ENCODE measurements around the gene HMGB2.

HMGB2 gene

DNA sequence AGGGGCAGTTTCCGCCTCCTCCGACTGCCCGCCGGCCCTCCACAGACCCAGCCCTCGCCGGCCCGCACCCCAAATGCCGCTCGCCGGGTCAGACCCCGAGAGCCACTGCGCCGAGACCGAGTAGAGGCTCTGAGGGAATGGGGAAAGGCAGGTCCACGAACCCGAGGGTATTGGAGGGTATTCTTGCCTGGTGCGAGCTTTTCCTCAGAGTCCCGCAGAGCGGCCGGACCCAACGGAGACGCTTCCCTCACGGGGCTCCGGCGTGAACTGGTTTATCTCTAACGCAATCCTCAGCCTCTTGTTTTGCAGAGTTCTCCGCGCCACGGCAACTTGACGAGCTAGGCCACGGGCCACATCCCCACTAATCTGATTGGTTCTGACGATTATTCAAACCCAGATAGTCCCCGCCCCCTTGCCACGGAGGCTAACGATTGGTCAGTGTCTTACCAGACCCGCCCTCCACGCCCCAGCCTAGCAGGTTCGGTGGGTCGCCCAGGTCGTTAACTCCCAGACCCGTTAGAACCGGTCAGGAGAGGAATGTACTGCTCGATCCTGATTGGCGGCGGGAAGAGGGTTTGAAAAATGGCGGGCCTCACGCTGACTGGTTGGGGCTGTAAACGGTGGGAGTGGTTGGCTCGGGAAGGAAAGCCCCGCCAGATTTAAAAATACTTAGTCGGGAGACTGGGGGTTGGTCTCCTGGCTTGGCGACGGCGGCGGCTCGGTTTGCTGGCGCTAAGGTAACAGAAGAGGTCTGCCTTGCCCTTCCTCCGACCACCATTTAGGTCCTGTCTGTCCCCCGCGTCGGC is at the start of gene HMGB2:
TSS of gene HMGB2 (minus strand) at position 274 of the 806 bp plus-strand sequence. CDS start 709 bp downstream, outside the sequence.
- H3K27me3 ChIP-seq (ENCODE audit: control insufficient read depth, insufficient read depth, low read length): no peaks in the 10 kb centered on the region
- H3K9ac ChIP-seq (ENCODE audit: low read length): peak within 1 kb of the TSS; percentile 99
- H3K4me3 ChIP-seq (ENCODE audit: low read depth, low read length): peak within 1 kb of the TSS; percentile 95
- peaks cover 39% of the 10 kb centered on the region for H3K36me3 ChIP-seq (ENCODE audit: control insufficient read depth, insufficient read depth, low read length)
- H3K9me3 ChIP-seq (ENCODE audit: control insufficient read depth, insufficient read depth, low read depth, low read length): no peaks in the 10 kb centered on the region
- peaks cover 19% of the 10 kb centered on the region; the same call in 1 of the 2 replicates for H3K4me1 ChIP-seq (ENCODE audit: control insufficient read depth, insufficient read depth, low read length)
- peak within 1 kb of the TSS; percentile 95 for H3K27ac ChIP-seq (ENCODE audit: low read depth, low read length)

DNA sequence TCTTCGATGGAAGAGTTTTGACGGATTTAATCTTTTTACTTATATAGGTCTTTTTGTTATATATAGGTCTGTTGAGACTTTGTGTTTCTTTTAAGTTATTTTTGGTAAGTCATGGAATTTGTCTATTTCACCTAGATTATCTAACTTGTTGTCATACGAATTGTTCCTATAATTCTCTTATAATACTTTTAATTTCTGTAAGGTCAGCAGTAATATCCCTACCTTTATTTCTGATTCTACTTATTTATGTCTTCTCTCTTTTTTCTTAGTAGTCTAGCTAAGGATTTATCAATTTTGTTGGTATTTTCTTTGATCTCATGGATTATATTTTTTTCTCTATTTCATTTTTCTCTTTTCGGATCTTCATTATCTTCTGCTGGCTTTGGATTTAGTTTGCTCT is 48.2 kb upstream of the HMGB2 start:
- Histone ChIP-seq H3K4me1 (ENCODE audit: control insufficient read depth, insufficient read depth, low read length) (peaks cover 8% of the 10 kb centered on the region; the same call in 1 of the 2 replicates), H3K4me3 (ENCODE audit: low read depth, low read length) (no peak overlapping the region), H3K9me3 (ENCODE audit: control insufficient read depth, insufficient read depth, low read depth, low read length) (no peaks in the 10 kb centered on the region), H3K9ac (ENCODE audit: low read length) (no peak overlapping the region), H3K27me3 (ENCODE audit: control insufficient read depth, insufficient read depth, low read length) (no peaks in the 10 kb centered on the region), H3K27ac (ENCODE audit: low read depth, low read length) (no peak overlapping the region), H3K36me3 (ENCODE audit: control insufficient read depth, insufficient read depth, low read length) (no peaks in the 10 kb centered on the region)

DNA sequence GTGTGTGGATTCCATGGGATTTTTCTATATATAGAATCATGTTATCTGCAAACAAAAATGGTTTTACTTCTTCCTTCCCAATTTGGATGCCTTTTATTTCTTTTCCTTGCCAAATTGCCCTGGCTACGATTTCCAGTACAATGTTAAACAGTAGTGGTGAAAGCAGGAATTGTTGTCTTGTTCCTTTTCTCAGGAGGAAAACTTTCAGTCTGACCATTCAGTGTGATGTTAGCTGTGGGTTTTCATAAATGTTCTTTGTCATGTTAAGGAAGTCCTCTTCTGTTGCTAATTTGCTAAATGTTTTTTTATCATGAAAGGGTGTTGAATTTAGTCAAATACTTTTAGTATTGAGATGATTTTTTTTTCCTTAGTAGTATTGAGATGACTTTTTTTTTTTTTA is 47.5 kb upstream of the HMGB2 start:
- no peak overlapping the region for H3K4me3 ChIP-seq (ENCODE audit: low read depth, low read length)
- H3K4me1 ChIP-seq (ENCODE audit: control insufficient read depth, insufficient read depth, low read length): peaks cover 8% of the 10 kb centered on the region; the same call in 1 of the 2 replicates
- no peak overlapping the region for H3K27ac ChIP-seq (ENCODE audit: low read depth, low read length)
- H3K27me3 ChIP-seq (ENCODE audit: control insufficient read depth, insufficient read depth, low read length): no peaks in the 10 kb centered on the region
- H3K9ac ChIP-seq (ENCODE audit: low read length): no peak overlapping the region
- H3K9me3 ChIP-seq (ENCODE audit: control insufficient read depth, insufficient read depth, low read depth, low read length): no peaks in the 10 kb centered on the region
- no peaks in the 10 kb centered on the region for H3K36me3 ChIP-seq (ENCODE audit: control insufficient read depth, insufficient read depth, low read length)

DNA sequence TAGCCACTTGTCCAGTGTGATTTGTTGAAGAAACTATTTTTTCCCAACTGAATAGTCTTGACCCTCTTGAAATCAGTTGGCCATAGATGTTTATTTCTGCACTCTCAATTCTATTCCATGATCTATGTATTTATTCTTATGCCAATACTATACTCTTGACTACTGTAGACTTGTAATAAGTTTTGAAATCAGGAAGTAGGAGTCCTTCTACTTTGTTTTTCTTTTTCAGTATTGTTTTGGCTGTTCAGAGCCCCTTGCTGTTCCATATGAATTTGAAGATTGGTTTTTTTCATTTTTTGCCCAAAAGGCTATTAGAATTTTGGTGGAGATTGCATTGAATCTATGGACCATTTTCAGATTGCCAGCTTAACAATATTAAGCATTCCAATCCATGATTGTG is 46.8 kb upstream of the HMGB2 start:
- H3K4me3 ChIP-seq (ENCODE audit: low read depth, low read length): no peak overlapping the region
- no peak overlapping the region for H3K27ac ChIP-seq (ENCODE audit: low read depth, low read length)
- H3K36me3 ChIP-seq (ENCODE audit: control insufficient read depth, insufficient read depth, low read length): no peaks in the 10 kb centered on the region
- peaks cover 8% of the 10 kb centered on the region; the same call in 1 of the 2 replicates for H3K4me1 ChIP-seq (ENCODE audit: control insufficient read depth, insufficient read depth, low read length)
- no peak overlapping the region for H3K9ac ChIP-seq (ENCODE audit: low read length)
- H3K9me3 ChIP-seq (ENCODE audit: control insufficient read depth, insufficient read depth, low read depth, low read length): no peaks in the 10 kb centered on the region
- H3K27me3 ChIP-seq (ENCODE audit: control insufficient read depth, insufficient read depth, low read length): no peaks in the 10 kb centered on the region

DNA sequence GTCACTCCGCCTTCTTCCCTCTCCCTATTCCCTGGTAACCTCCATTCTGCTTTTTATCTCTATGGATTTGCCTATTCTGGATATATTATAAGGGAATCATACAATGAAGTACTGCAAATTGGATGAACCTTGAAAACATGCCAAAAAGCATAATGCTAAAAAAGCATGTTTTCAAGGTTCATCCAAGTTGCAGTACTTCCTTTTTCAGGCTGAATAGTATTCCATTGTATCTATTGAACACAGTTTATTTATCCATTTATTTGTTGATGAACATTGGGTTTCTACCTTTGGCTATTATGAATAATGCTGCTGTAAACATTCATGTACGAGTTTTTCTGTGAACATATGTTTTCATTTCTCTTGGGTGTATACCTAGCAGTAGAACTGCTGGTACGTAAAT is 45.8 kb upstream of the HMGB2 start:
- Histone ChIP-seq H3K36me3 (ENCODE audit: control insufficient read depth, insufficient read depth, low read length) (no peaks in the 10 kb centered on the region), H3K9me3 (ENCODE audit: control insufficient read depth, insufficient read depth, low read depth, low read length) (no peaks in the 10 kb centered on the region), H3K27ac (ENCODE audit: low read depth, low read length) (no peak overlapping the region), H3K9ac (ENCODE audit: low read length) (no peak overlapping the region), H3K4me3 (ENCODE audit: low read depth, low read length) (no peak overlapping the region), H3K27me3 (ENCODE audit: control insufficient read depth, insufficient read depth, low read length) (no peaks in the 10 kb centered on the region), H3K4me1 (ENCODE audit: control insufficient read depth, insufficient read depth, low read length) (peaks cover 8% of the 10 kb centered on the region; the same call in 1 of the 2 replicates)

DNA sequence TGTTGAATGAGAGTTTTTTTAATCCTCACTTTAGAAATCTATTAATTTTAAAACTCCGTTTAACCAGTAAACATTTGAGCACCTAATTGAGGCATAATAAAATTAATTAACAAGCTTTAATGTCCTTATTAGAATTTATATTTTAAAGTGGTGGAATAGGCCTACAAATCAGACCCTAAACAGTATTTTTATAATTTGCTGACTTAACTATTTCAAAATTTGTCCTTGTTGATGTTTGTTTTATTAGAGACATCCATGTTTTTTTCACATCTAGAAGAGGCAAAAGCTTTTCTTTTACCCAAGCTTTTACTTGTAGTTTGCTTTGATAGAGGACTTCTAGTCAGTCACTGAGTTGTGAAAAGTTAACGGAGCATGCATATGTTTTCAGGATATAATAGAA is 40.4 kb upstream of the HMGB2 start:
- no peak overlapping the region for H3K9ac ChIP-seq (ENCODE audit: low read length)
- H3K9me3 ChIP-seq (ENCODE audit: control insufficient read depth, insufficient read depth, low read depth, low read length): no peaks in the 10 kb centered on the region
- H3K4me1 ChIP-seq (ENCODE audit: control insufficient read depth, insufficient read depth, low read length): no peaks in the 10 kb centered on the region; the same call in 1 of the 2 replicates
- no peak overlapping the region for H3K4me3 ChIP-seq (ENCODE audit: low read depth, low read length)
- peaks cover 4% of the 10 kb centered on the region; the same call in 1 of the 2 replicates for H3K36me3 ChIP-seq (ENCODE audit: control insufficient read depth, insufficient read depth, low read length)
- no peaks in the 10 kb centered on the region for H3K27me3 ChIP-seq (ENCODE audit: control insufficient read depth, insufficient read depth, low read length)
- no peak overlapping the region for H3K27ac ChIP-seq (ENCODE audit: low read depth, low read length)

DNA sequence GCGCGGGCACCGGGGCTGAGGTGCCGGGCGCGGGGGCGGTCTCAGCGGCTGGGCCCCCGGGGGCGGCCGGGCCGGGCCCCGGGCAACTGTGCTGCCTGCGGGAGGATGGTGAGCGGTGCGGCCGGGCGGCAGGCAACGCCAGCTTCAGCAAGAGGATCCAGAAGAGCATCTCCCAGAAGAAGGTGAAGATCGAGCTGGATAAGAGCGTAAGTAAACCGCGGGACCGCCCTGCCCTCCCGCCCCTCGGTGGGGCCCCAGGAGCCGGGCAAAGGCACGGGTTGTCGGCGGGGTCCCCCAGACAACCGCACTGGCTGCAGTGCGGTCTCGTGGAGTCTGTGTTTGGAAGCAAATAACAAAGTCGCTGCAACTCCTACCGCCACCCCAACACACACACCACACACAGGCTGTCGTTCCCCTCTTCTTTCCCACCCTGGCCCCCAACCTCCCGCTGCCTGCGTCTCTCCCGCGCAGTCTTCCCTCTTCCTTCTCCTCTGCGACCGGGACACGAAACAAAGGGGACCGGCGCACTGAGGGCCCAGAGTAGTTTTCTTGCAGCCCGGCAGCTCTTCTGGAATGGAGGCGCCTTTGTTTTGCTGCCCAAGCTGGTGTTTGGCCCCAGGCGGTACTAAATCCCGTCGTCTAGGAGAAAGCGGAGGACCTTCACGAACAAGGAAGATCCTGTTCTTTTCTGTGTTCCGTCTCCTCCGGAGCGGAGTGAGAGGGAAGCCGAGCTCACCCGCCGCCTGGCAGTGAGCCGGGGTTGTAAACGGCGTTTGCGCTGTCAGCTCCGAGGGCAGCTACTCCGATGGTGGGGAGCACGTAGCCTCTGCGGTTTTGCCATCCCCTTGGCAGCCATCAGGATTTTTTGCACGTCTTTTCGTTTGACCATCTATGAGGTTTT is 37.4 kb upstream of the HMGB2 start:
- H3K4me1 ChIP-seq (ENCODE audit: control insufficient read depth, insufficient read depth, low read length): no peaks in the 10 kb centered on the region

DNA sequence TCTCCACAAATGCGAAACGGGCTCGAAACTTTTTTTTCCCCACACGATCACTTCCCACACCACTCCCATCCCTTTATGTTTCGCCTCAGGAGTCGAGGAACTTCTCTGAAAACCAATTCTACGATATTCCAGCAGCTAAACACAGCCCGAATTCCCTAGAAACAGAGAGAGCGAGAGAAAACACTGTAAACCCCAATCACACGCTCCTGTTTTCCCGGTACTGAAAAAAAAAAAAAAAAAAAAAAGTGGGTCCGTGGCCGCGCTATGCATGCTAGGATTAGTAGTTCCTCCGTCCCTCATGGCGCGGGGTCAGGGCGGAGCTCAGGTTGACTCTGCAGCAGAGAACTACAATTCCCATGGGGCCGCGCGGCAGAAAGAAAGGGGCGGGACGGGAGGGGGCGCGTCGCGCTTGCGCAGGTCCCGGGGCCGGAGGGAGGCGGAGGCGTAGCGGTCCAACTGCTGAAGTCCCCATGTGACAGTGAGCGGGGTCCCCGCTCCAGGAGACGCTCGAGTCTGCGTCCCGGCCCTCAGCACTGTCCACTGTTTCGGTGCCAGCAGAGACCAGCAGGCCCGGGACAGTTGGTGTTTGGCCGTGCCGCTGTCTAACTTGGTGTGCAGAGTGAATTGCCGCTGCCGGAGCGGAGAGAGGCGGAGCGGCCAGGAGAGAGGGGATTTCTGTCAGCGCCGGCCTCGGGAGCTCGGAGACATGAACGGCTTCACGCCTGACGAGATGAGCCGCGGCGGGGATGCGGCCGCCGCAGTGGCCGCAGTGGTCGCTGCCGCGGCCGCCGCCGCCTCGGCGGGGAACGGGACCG is 36.5 kb upstream of the HMGB2 start, which contains the start of gene SAP30:
TSS of gene SAP30 (plus strand) at position 478 of the 815 bp plus-strand sequence. CDS start at position 707, 229 bp downstream.
- Histone ChIP-seq H3K4me3 (ENCODE audit: low read depth, low read length) (peak within 1 kb of the TSS; percentile 99), H3K27me3 (ENCODE audit: control insufficient read depth, insufficient read depth, low read length) (no peaks in the 10 kb centered on the region), H3K27ac (ENCODE audit: low read depth, low read length) (no peak within 1 kb of the TSS), H3K4me1 (ENCODE audit: control insufficient read depth, insufficient read depth, low read length) (no peaks in the 10 kb centered on the region), H3K36me3 (ENCODE audit: control insufficient read depth, insufficient read depth, low read length) (peaks cover 4% of the 10 kb centered on the region; the same call in 1 of the 2 replicates), H3K9me3 (ENCODE audit: control insufficient read depth, insufficient read depth, low read depth, low read length) (no peaks in the 10 kb centered on the region), H3K9ac (ENCODE audit: low read length) (peak within 1 kb of the TSS; percentile 77)

More for the DNA sequence above, 37.4 kb upstream of the HMGB2 start:
- peak overlapping the region; percentile 77 for H3K9ac ChIP-seq (ENCODE audit: low read length)
- H3K36me3 ChIP-seq (ENCODE audit: control insufficient read depth, insufficient read depth, low read length): peaks cover 4% of the 10 kb centered on the region; the same call in 1 of the 2 replicates
- no peak overlapping the region for H3K27ac ChIP-seq (ENCODE audit: low read depth, low read length)
- H3K9me3 ChIP-seq (ENCODE audit: control insufficient read depth, insufficient read depth, low read depth, low read length): no peaks in the 10 kb centered on the region
- H3K27me3 ChIP-seq (ENCODE audit: control insufficient read depth, insufficient read depth, low read length): no peaks in the 10 kb centered on the region
- peak overlapping the region; percentile 99 for H3K4me3 ChIP-seq (ENCODE audit: low read depth, low read length)

DNA sequence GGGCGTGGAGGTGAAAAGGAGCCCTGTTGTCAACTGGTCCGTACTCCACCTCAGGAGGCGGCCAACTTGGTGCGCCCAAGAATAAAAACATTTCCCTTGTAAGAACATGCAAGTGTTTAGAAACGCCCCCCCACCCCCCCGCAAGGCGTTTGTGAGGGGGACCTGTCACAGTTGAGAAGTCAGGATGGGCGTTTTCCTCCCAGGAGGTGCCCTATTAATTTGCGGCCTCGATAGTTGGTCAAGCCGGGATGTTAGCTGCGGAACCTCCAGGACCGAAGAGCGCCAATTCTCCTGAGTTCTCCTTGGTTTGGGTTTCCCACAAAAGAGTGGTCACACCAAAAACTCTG is 35.9 kb upstream of the HMGB2 start:
- H3K36me3 ChIP-seq (ENCODE audit: control insufficient read depth, insufficient read depth, low read length): peaks cover 4% of the 10 kb centered on the region; the same call in 1 of the 2 replicates
- no peaks in the 10 kb centered on the region for H3K27me3 ChIP-seq (ENCODE audit: control insufficient read depth, insufficient read depth, low read length)
- peak overlapping the region; percentile 99 for H3K4me3 ChIP-seq (ENCODE audit: low read depth, low read length)
- H3K9me3 ChIP-seq (ENCODE audit: control insufficient read depth, insufficient read depth, low read depth, low read length): no peaks in the 10 kb centered on the region
- H3K27ac ChIP-seq (ENCODE audit: low read depth, low read length): no peak overlapping the region
- peak overlapping the region; percentile 36 for H3K9ac ChIP-seq (ENCODE audit: low read length)
- no peaks in the 10 kb centered on the region for H3K4me1 ChIP-seq (ENCODE audit: control insufficient read depth, insufficient read depth, low read length)

DNA sequence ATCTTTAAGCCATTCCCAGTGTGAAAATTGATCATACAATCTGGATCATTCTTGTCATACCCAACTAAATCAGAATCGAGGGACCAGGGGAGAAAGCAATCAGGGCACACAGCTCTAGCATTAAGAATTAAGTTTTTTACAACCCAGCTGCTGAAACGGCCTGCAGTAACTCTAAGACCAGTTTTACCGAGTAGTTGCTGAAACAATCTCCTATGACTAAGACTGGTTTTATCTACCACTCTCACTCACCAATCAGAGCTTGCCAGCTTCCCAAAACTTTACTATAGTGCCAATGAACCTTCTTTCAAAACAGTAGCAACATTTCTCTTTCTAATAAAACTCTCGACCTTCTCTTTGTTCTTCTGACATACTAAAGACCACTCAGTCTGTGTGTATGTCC is 33.8 kb upstream of the HMGB2 start:
- H3K27ac ChIP-seq (ENCODE audit: low read depth, low read length): no peak overlapping the region
- H3K36me3 ChIP-seq (ENCODE audit: control insufficient read depth, insufficient read depth, low read length): no peaks in the 10 kb centered on the region
- no peaks in the 10 kb centered on the region for H3K27me3 ChIP-seq (ENCODE audit: control insufficient read depth, insufficient read depth, low read length)
- H3K9ac ChIP-seq (ENCODE audit: low read length): no peak overlapping the region
- H3K4me3 ChIP-seq (ENCODE audit: low read depth, low read length): no peak overlapping the region
- H3K4me1 ChIP-seq (ENCODE audit: control insufficient read depth, insufficient read depth, low read length): no peaks in the 10 kb centered on the region
- no peaks in the 10 kb centered on the region for H3K9me3 ChIP-seq (ENCODE audit: control insufficient read depth, insufficient read depth, low read depth, low read length)

Data from HUES6 (cell line).